ENCODE data around the gene DLG1. TPM values are rescaled to one million over a fixed set of nuclear protein-coding genes. Genes with fewer than 3 reads are reported as not detected.
"Not testable (repeated sequence)": the region's sequence is repeated elsewhere in the genome, so short reads cannot be mapped to it uniquely, and the experiment has no call there.

The DLG1 gene
- total and polyA plus RNA-seq, 2 donors from 2014 or later = 19.4 to 101 TPM

DNA sequence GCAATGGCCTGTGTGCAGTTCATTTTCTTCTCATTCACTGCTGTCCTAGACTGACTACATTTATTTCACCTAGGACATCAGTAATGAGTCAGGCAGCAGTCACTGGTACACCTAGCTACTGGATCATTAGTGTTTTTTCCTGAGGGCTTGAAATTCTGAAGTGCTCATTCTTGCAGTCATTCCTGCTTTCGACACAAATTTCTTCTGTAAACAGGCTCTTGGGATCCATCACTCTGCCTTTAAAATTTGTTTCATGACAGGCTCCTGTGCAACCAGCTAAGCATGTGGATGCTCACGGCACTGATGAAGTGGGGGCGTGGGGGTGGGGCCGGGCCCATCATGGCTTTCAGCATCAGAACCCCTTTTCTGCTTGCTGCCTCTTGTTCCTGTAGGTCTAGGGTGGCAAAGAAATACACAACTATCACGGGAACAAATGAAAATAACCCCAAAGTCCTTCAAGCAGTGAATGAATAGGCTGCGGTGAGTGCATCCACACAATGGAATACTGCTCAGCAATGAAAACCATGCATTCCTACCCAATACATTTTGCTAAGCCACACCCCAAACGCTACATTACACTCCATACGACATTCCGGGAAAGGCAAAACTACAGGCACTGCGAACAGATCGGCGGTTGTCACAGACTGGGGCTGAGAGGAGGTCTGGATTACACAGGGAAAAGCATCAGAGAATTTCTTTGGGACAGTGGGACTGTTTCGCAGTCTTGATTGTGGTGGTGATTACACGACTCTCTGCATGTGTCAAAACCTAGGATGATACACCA lies 259.5 kb downstream of the DLG1 start:
- DNase-seq (no peak), FAIRE-seq (no peak)
- Histone ChIP-seq H3K4me3 (ENCODE audit: low read length in 3 of 3) (no peak overlapping the region), H3K9me3 (ENCODE audit: control insufficient read depth in 2 of 3, insufficient read depth in 1 of 3, low read length in 3 of 3) (no peaks in the 10 kb centered on the region), H3K27ac (ENCODE audit: low read depth in 2 of 2, low read length in 2 of 2) (no peak overlapping the region), H3K4me1 (ENCODE audit: control insufficient read depth in 2 of 3, insufficient read depth in 2 of 3, low read depth in 1 of 3, low read length in 3 of 3) (no peaks in the 10 kb centered on the region), H3K27me3 (ENCODE audit: control insufficient read depth, insufficient read depth, low read length) (peaks cover 4% of the 10 kb centered on the region), H3K36me3 (ENCODE audit: control insufficient read depth in 2 of 3, insufficient read depth in 3 of 3, low read length in 3 of 3) (peaks cover 0 to 3% (median 0%) of the 10 kb centered on the region in 3 donors), H3K9ac (ENCODE audit: low read length in 3 of 3) (no peak overlapping the region)
- intact Hi-C loops (cut with DNase I) = no loop called here
- TF ChIP-seq CTCF (IDR thresholded peaks at IDR 0.05; ENCODE audit: borderline replicate concordance, extremely low read depth, insufficient read depth) = no peak

- H3K9me3 ChIP-seq (ENCODE audit: control insufficient read depth in 2 of 3, insufficient read depth in 1 of 3, low read length in 3 of 3) = no peaks in the 10 kb centered on the region
- TF ChIP-seq CTCF (IDR thresholded peaks at IDR 0.05; ENCODE audit: borderline replicate concordance, extremely low read depth, insufficient read depth) = no peak
- intact Hi-C loops (cut with DNase I) = no loop called here
- no peaks in the 10 kb centered on the region for H3K36me3 ChIP-seq (ENCODE audit: control insufficient read depth in 2 of 3, insufficient read depth in 3 of 3, low read length in 3 of 3)
- H3K4me3 ChIP-seq (ENCODE audit: low read length in 3 of 3) = no peak overlapping the region
- FAIRE-seq (no peak), DNase-seq (no peak)
- H3K9ac ChIP-seq (ENCODE audit: low read length in 3 of 3) = no peak overlapping the region
- H3K27me3 ChIP-seq (ENCODE audit: control insufficient read depth, insufficient read depth, low read length) = peaks cover 4% of the 10 kb centered on the region
- no peak overlapping the region for H3K27ac ChIP-seq (ENCODE audit: low read depth in 2 of 2, low read length in 2 of 2)
- H3K4me1 ChIP-seq (ENCODE audit: control insufficient read depth in 2 of 3, insufficient read depth in 2 of 3, low read depth in 1 of 3, low read length in 3 of 3) = no peaks in the 10 kb centered on the region
Measured at GRCh38 chr3:197035577-197035976, 262.8 kb downstream of the DLG1 start.

GRCh38 chr3:197034778-197035177 lies 263.6 kb downstream of the DLG1 start:
- not testable (repeated sequence) for H3K27ac ChIP-seq (ENCODE audit: low read depth in 2 of 2, low read length in 2 of 2); FAIRE-seq

DNA sequence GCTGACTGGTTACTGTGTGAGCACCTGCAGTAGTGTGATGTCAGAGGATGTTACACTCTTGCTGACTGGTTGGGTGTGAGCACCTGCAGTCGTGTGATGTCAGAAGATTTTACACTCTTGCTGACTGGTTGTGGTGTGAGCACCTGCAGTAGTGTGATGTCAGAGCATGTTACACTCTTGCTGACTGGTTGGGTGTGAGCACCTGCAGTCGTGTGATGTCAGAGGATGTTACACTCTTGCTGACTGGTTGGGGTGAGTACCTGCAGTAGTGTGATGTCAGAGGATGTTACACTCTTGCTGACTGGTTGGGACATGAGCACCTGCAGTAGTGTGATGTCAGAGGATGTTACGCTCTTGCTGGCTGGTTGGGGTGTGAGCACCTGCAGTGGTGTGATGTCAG lies 264.6 kb downstream of the DLG1 start:
- intact Hi-C loops (cut with DNase I); H3K9me3 ChIP-seq (ENCODE audit: control insufficient read depth in 2 of 3, insufficient read depth in 1 of 3, low read length in 3 of 3); H3K27ac ChIP-seq (ENCODE audit: low read depth in 2 of 2, low read length in 2 of 2); H3K36me3 ChIP-seq (ENCODE audit: control insufficient read depth in 2 of 3, insufficient read depth in 3 of 3, low read length in 3 of 3); DNase-seq; H3K4me1 ChIP-seq (ENCODE audit: control insufficient read depth in 2 of 3, insufficient read depth in 2 of 3, low read depth in 1 of 3, low read length in 3 of 3); FAIRE-seq; H3K27me3 ChIP-seq (ENCODE audit: control insufficient read depth, insufficient read depth, low read length); H3K4me3 ChIP-seq (ENCODE audit: low read length in 3 of 3); H3K9ac ChIP-seq (ENCODE audit: low read length in 3 of 3): not testable (repeated sequence)

More at GRCh38 chr3:197034778-197035177, 263.6 kb downstream of the DLG1 start:
- DNase-seq; H3K4me1 ChIP-seq (ENCODE audit: control insufficient read depth in 2 of 3, insufficient read depth in 2 of 3, low read depth in 1 of 3, low read length in 3 of 3); intact Hi-C loops (cut with DNase I); H3K4me3 ChIP-seq (ENCODE audit: low read length in 3 of 3); H3K9ac ChIP-seq (ENCODE audit: low read length in 3 of 3); H3K9me3 ChIP-seq (ENCODE audit: control insufficient read depth in 2 of 3, insufficient read depth in 1 of 3, low read length in 3 of 3); H3K36me3 ChIP-seq (ENCODE audit: control insufficient read depth in 2 of 3, insufficient read depth in 3 of 3, low read length in 3 of 3); H3K27me3 ChIP-seq (ENCODE audit: control insufficient read depth, insufficient read depth, low read length): not testable (repeated sequence)
